AG04449 (cell line): Measurements from ENCODE around the gene HSD11B1L.

Experiments
- CTCF ChIA-PET: fragments of 350-600 bp; formaldehyde crosslinking; extraction: SDS; loops from one replicate; lab custom pipeline; 2021; ENCODE audit warnings: antibody characterized with exemption; lab: Yijun Ruan, JAX
- POLR2A ChIA-PET: fragments of 400-600, 350-600 bp; formaldehyde crosslinking; extraction: SDS; loops from one replicate; lab custom pipeline; 2020; ENCODE audit warnings: antibody characterized with exemption, inconsistent platforms; lab: Yijun Ruan, JAX
- DNase-seq: peaks from one replicate; pipeline ENCODE4 v3.0.0-alpha.2; 2010; ENCODE audit warnings: low read depth, low spot score
- H3K4me3 ChIP-seq: 2 replicates; pipeline ENCODE4 v1.5.1; 2011; ENCODE audit warnings: low read depth, mild to moderate bottlenecking, control low read depth, low read length
- CTCF ChIP-seq: IDR thresholded peaks from one replicate; pipeline ENCODE4 v1.5.1; 2011; ENCODE audit warnings: mild to moderate bottlenecking, moderate library complexity, low read length, control low read depth, inconsistent platforms; ENCODE audit not compliant: insufficient read depth; ENCODE audit errors: missing control alignments

HSD11B1L gene

GRCh38 chr19:5717215-5717935 is 36.5 kb downstream of the HSD11B1L start:
- no peak for DNase-seq
- ChIA-PET POLR2A (interaction anchor here (2.6 kb wide), 1 partner anchor 27 kb away, joined by 19 read pairs; the partner anchor contains the start of gene RPL36), CTCF (interaction anchor here (0.7 to 7.9 kb wide), 3 partner anchors 26 to 305 kb away, joined by 3 to 58 read pairs (median 3); partner anchors contain the start of gene RPL36)
- TF ChIP-seq CTCF = no peak
- peak overlapping the region; percentile 23; the same call in 1 of the 2 replicates for H3K4me3 ChIP-seq

GRCh38 chr19:5718037-5718578 is 37.3 kb downstream of the HSD11B1L start:
- CTCF ChIA-PET = interaction anchor here (0.6 to 7.9 kb wide), 5 partner anchors 12 to 543 kb away, joined by 3 to 58 read pairs (median 4); partner anchors contain the start of gene RPL36
- POLR2A ChIA-PET = interaction anchor here (0.8 to 2.6 kb wide), 4 partner anchors 22 to 186 kb away, joined by 3 to 19 read pairs (median 4); partner anchors contain the start of genes NDUFA11, RPL36, SAFB and SAFB2

DNA sequence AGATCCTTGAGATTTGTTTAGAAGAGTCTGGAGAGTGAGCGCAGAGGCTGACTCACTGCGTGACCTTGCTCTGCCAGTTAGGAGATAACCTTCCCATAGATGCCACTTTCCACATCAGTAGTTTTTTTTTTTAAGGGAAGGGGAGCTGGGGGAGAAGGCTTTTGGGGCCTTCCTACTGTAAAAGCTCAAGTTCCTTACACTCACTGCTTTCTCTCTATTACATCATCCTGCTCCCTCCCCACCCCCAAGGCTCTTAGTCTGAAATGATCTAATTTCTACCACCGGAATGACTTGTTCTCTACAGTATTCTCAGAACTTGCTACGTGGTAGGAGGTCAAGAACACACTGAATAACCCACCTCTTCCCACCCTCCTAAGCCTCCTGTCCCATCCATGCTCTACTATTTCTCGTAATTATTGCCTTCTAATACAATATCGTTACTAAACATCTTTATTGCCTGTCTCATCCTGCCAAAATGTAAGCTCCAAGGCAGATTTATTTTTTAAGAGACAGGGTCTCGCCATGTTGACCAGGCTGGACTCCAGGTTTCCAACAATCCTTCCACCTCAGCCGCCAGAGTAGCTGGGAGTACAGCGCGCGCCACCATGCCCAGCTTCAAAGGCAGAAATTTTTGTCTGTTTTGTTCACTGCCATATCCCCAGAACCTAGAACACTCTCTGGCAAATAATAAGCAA is 37.9 kb downstream of the HSD11B1L start:
- H3K4me3 ChIP-seq = peak overlapping the region; percentile 97
- ChIA-PET POLR2A (interaction anchor here (0.8 to 2.6 kb wide), 5 partner anchors 23 to 185 kb away, joined by 3 to 19 read pairs (median 4); partner anchors contain the start of genes NDUFA11, RPL36, SAFB and SAFB2), CTCF (interaction anchor here (0.6 to 7.9 kb wide), 6 partner anchors 13 to 542 kb away, joined by 3 to 58 read pairs (median 4); partner anchors contain the start of gene RPL36)
- TF ChIP-seq CTCF = no peak
- DNase-seq = peak; percentile 73

More at GRCh38 chr19:5718037-5718578, 37.3 kb downstream of the HSD11B1L start:
- TF ChIP-seq CTCF = no peak
- H3K4me3 ChIP-seq = peak overlapping the region; percentile 97
- DNase-seq = no peak

- CTCF ChIA-PET = interaction anchor here (0.8 to 7.9 kb wide), 6 partner anchors 30 to 183 kb away, joined by 3 to 58 read pairs (median 4); partner anchors contain the start of gene RPL36
- POLR2A ChIA-PET = interaction anchor here (1.0 to 2.6 kb wide), 5 partner anchors 28 to 71 kb away, joined by 4 to 19 read pairs (median 5); partner anchors contain the start of gene RPL36
- no peak for DNase-seq
- H3K4me3 ChIP-seq = peak overlapping the region; percentile 97
- TF ChIP-seq CTCF = no peak
These were observed 38.6 kb downstream of the HSD11B1L start for GRCh38 chr19:5719274-5719960.

DNA sequence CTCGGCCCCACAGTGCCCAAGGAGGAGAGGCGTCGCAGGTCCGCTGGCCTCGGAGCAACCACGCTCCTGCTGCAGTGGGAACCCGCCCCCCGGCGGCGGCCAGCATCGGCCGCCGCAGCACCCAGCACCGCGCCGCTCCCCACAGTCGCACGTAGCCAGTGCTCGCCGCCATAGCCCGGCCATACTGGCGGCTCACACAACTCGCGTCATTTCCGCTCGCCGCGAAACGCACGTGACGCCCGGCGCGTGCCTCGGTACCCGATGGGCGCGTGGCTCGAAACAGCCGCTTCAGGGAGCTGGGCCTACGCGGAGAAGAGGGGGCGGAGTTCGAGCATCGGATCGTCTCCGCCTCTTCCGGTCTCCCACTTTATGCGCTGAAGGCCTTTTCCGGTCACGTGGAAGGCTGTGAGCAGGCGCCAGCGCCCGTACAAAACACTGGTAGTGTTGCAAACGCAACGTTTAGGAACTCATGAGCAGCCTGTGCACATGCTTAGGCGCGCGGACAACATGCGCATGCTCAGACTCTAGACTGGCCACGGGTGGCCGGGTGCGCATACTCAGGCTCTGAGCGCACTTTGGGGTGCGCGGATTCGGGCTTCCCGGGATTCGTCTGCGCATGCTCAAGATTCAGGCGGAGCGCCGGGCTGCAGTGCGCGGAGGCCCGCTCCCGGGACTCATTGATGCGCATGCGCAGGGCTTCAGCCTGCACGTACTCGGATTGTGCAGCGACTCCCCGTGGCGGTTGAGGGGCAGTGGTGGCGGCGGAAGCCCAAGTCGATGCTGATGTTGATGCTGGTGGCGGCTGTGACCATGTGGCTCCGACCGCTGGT is 39.3 kb downstream of the HSD11B1L start, which contains the start of the genes CATSPERD and LONP1:
Gene CATSPERD, plus strand, starts transcription at position 677 of the 830 bp plus-strand sequence. Its CDS starts 101 bp downstream, at position 778.
Gene LONP1, minus strand, starts transcription at position 186 of the 830 bp plus-strand sequence. Its CDS starts 14 bp downstream, at position 172.
- H3K4me3 ChIP-seq = peak within 1 kb of the TSS; percentile 97
- DNase-seq = peak; percentile 87
- ChIA-PET CTCF (interaction anchor here (0.7 to 1.9 kb wide), 13 partner anchors 8 to 84 kb away, joined by 3 to 9 read pairs (median 3); partner anchors contain the start of gene RPL36), POLR2A (interaction anchor here (0.7 to 1.5 kb wide), 8 partner anchors 15 to 242 kb away, joined by 3 to 7 read pairs (median 4); partner anchors contain the start of genes NDUFA11, RPL36 and VMAC)
- peak; percentile 99 for TF ChIP-seq CTCF
